OCI-LY1 (cell line): Measurements from ENCODE around the gene HINFP.

Experiments used
- H2AFZ ChIP-seq: fragments of 200-600 bp; sonication (generic), shearing (Covaris generic); 2 replicates; pipeline ENCODE4 v1.6.0; 2014; ENCODE audit warnings: antibody characterized with exemption, mild to moderate bottlenecking, low read length
- H3F3A ChIP-seq: fragments of 200-600 bp; sonication (generic), shearing (Covaris generic); 2 replicates; pipeline ENCODE4 v1.6.0; 2014; ENCODE audit warnings: mild to moderate bottlenecking, antibody characterized with exemption, low read length, moderate library complexity; ENCODE audit not compliant: insufficient read depth
- H3K27ac ChIP-seq: fragments of 200-600 bp; sonication (generic); 2 replicates; pipeline ENCODE4 v1.5.1; 2014; ENCODE audit warnings: low read length, mixed run types, mild to moderate bottlenecking, low read depth; ENCODE audit not compliant: poor library complexity, severe bottlenecking
- H3K27me3 ChIP-seq: fragments of 200-600 bp; sonication (generic); 2 replicates; pipeline ENCODE4 v1.6.0; 2014; ENCODE audit warnings: antibody characterized with exemption, mild to moderate bottlenecking, low read length, moderate library complexity; ENCODE audit not compliant: insufficient read depth
- H3K36me3 ChIP-seq: fragments of 200-600 bp; sonication (generic); 2 replicates; pipeline ENCODE4 v1.6.1; 2014; ENCODE audit warnings: mild to moderate bottlenecking, antibody characterized with exemption, low read length, moderate library complexity, mixed read lengths; ENCODE audit not compliant: insufficient read depth
- H3K4me1 ChIP-seq: fragments of 200-600 bp; sonication (generic); 2 replicates; pipeline ENCODE4 v1.5.1; 2014; ENCODE audit warnings: mild to moderate bottlenecking, low read length, moderate library complexity; ENCODE audit not compliant: insufficient read depth, severe bottlenecking
- H3K4me2 ChIP-seq: fragments of 200-600 bp; sonication (generic), shearing (Covaris generic); 2 replicates; pipeline ENCODE4 v1.6.1; 2014; ENCODE audit warnings: low read length
- H3K4me3 ChIP-seq: fragments of 200-600 bp; sonication (generic); 2 replicates; pipeline ENCODE4 v1.5.1; 2014; ENCODE audit warnings: low read length, low read depth, mild to moderate bottlenecking, mixed read lengths; ENCODE audit not compliant: poor library complexity, severe bottlenecking
- H3K79me2 ChIP-seq: fragments of 200-600 bp; shearing (Covaris generic); 2 replicates; pipeline ENCODE4 v1.6.1; 2016; ENCODE audit warnings: mixed run types, low read length, mixed read lengths; ENCODE audit not compliant: insufficient read depth
- H3K9ac ChIP-seq: fragments of 200-600 bp; sonication (generic), shearing (Covaris generic); 2 replicates; pipeline ENCODE4 v1.6.1; 2014; ENCODE audit warnings: mild to moderate bottlenecking, low read length, mixed read lengths
- H3K9me2 ChIP-seq: fragments of 200-600 bp; sonication (generic), shearing (Covaris generic); 2 replicates; pipeline ENCODE4 v1.6.1; 2014; ENCODE audit warnings: low read depth, mild to moderate bottlenecking, low read length, mixed read lengths
- H3K9me3 ChIP-seq: fragments of 200-600 bp; shearing (Covaris generic); 2 replicates; pipeline ENCODE4 v1.6.1; 2014; ENCODE audit warnings: low read length, mixed read lengths
- H4K20me1 ChIP-seq: fragments of 200-600 bp; sonication (generic), shearing (Covaris generic); 2 replicates; pipeline ENCODE4 v1.6.0; 2016; ENCODE audit warnings: mild to moderate bottlenecking, low read length; ENCODE audit not compliant: insufficient read depth
- EZH2 ChIP-seq: fragments of 200-600 bp; sonication (generic), shearing (Covaris generic); IDR thresholded peaks from 2 replicates; pipeline ENCODE4 v1.8.0; 2017; ENCODE audit warnings: borderline replicate concordance, mixed run types, mild to moderate bottlenecking, antibody characterized with exemption, low read length, moderate library complexity, mixed read lengths
- TF ChIP-seq, protein P1 (sequence below): fragments of 200-600 bp; sonication (generic), shearing (Covaris generic); IDR thresholded peaks from 2 replicates; pipeline ENCODE4 v1.5.1; 2017; ENCODE audit warnings: mild to moderate bottlenecking, antibody characterized with exemption, low read length, moderate library complexity, mixed read lengths

Gene HINFP

DNA sequence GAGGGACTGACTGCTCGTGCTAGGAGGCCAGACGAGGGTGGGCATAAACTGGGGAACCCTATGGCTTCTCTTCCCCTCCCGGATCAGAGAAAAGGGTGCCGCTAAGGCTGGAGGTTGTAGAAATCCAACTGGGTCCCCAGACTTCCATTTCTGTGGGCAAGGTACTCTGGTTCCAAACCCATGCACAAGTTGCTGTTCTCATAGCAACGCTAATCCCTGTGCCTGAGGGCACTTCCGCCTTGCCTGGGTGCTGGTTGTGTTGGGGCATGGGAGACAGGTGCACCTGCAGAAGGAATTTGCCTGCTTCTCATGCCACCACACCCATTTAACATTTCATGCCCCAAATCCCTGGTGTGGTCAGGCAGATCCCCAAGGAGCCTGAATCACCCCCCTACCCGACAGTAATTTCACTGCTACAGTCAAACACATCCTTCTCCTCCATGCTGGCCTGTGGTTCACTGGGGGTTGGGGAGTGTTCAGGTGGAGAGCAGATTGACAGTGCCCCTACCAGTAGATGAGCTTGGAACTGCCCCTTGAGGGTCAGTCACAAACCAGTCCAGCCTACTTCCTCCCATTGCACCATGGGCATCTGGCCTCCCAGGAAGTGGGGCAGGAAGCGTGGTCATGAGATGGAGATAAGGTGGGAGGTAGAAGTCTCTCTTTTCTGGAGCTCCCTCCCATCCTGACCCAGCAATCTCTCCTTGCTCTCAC, 13.1 kb upstream of the HINFP start:
- H3K36me3 ChIP-seq = peaks cover 25% of the 10 kb centered on the region
- no peaks in the 10 kb centered on the region for H3K9me2 ChIP-seq
- H3K9me3 ChIP-seq = no peaks in the 10 kb centered on the region
- TF ChIP-seq, protein P1, sequence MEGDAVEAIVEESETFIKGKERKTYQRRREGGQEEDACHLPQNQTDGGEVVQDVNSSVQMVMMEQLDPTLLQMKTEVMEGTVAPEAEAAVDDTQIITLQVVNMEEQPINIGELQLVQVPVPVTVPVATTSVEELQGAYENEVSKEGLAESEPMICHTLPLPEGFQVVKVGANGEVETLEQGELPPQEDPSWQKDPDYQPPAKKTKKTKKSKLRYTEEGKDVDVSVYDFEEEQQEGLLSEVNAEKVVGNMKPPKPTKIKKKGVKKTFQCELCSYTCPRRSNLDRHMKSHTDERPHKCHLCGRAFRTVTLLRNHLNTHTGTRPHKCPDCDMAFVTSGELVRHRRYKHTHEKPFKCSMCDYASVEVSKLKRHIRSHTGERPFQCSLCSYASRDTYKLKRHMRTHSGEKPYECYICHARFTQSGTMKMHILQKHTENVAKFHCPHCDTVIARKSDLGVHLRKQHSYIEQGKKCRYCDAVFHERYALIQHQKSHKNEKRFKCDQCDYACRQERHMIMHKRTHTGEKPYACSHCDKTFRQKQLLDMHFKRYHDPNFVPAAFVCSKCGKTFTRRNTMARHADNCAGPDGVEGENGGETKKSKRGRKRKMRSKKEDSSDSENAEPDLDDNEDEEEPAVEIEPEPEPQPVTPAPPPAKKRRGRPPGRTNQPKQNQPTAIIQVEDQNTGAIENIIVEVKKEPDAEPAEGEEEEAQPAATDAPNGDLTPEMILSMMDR = no peak
- no peak for TF ChIP-seq EZH2
- no peaks in the 10 kb centered on the region; the same call in 1 of the 2 replicates for H3F3A ChIP-seq
- H3K4me3 ChIP-seq = peak overlapping the region; percentile 98
- H3K4me1 ChIP-seq = peaks cover 20% of the 10 kb centered on the region
- H2AFZ ChIP-seq = no peak overlapping the region
- H4K20me1 ChIP-seq = no peaks in the 10 kb centered on the region
- H3K27me3 ChIP-seq = no peaks in the 10 kb centered on the region
- H3K4me2 ChIP-seq = peak overlapping the region; percentile 99
- no peaks in the 10 kb centered on the region for H3K79me2 ChIP-seq
- peak overlapping the region; percentile 63 for H3K27ac ChIP-seq
- H3K9ac ChIP-seq = peak overlapping the region; percentile 96

DNA sequence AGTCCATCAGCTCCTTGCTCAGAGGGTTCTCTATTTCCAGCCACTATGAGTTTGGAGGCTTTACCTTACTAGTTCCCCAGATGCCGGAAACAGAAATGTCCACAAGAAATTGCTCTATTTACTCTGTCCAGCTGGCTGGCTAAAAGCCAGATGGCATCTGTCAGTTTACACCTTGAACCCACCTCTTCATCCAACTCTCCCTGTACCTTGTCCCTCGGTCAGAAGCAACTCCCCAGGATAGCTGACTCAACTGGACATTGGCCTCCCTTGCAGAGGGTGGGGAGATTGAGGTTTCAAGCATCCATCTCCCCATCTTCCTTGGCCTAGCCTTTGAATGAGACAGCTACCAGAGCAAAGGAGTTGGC, 12.5 kb upstream of the HINFP start:
- no peak overlapping the region for H2AFZ ChIP-seq
- no peak overlapping the region; the same call in 1 of the 2 replicates for H3K9ac ChIP-seq
- no peaks in the 10 kb centered on the region for H4K20me1 ChIP-seq
- peak overlapping the region; percentile 98 for H3K4me3 ChIP-seq
- no peaks in the 10 kb centered on the region for H3K27me3 ChIP-seq
- no peaks in the 10 kb centered on the region for H3K9me3 ChIP-seq
- no peaks in the 10 kb centered on the region for H3K9me2 ChIP-seq
- no peaks in the 10 kb centered on the region; the same call in 1 of the 2 replicates for H3F3A ChIP-seq
- H3K36me3 ChIP-seq = peaks cover 29% of the 10 kb centered on the region
- peaks cover 20% of the 10 kb centered on the region for H3K4me1 ChIP-seq
- no peak for TF ChIP-seq EZH2
- TF ChIP-seq, protein P1 = no peak
- H3K79me2 ChIP-seq = no peaks in the 10 kb centered on the region
- H3K4me2 ChIP-seq = peak overlapping the region; percentile 99
- peak overlapping the region; percentile 63 for H3K27ac ChIP-seq

DNA sequence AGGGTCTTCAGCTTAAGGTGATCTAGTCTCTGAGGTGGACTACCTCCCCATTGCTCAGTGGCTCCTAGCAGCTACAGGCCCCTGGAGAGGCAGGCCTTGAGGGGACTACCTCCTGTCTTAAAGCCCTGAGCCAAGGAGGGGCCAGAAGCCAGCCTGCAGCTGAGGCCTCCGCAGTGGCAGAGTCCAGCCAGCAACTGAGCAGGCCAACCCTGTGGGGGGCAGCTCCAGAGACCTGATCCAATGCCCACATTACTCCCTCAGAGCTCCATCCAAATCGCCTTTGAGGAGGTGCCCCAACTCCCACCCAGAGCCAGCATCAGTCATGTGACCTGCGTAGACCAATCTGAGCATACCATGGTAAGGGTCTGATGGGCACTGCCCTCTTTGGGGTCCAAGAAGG, 11.5 kb upstream of the HINFP start:
- Histone ChIP-seq H3K9me2 (no peaks in the 10 kb centered on the region), H3F3A (no peaks in the 10 kb centered on the region), H3K4me1 (peaks cover 20% of the 10 kb centered on the region), H4K20me1 (no peaks in the 10 kb centered on the region), H3K4me2 (no peak overlapping the region), H3K27ac (no peak overlapping the region), H2AFZ (no peak overlapping the region), H3K36me3 (peaks cover 34% of the 10 kb centered on the region), H3K79me2 (no peaks in the 10 kb centered on the region), H3K9me3 (no peaks in the 10 kb centered on the region), H3K27me3 (no peaks in the 10 kb centered on the region), H3K9ac (no peak overlapping the region), H3K4me3 (no peak overlapping the region)
- TF ChIP-seq, protein P1 = no peak
- no peak for TF ChIP-seq EZH2
